HepG2 (cell line): ENCODE data around the gene HSPB6. TPM values are rescaled to one million over a fixed set of nuclear protein-coding genes. Genes with fewer than 3 reads are reported as not detected.

Experiments used
- ARHGAP35 ChIP-seq: sonication (generic); formaldehyde crosslinking; IDR thresholded peaks from 2 replicates; pipeline ENCODE4 v1.9.0; 2022; ENCODE audit warnings: mild to moderate bottlenecking, inconsistent platforms, moderate library complexity, missing genetic modification reagents, borderline replicate concordance
- DDIT3 ChIP-seq: sonication (generic); formaldehyde crosslinking; IDR thresholded peaks from 2 replicates; pipeline ENCODE4 v1.4.0; 2020; ENCODE audit warnings: mild to moderate bottlenecking, missing genetic modification reagents
- GATAD2A ChIP-seq: IDR thresholded peaks from 2 replicates; pipeline ENCODE4 v1.6.1; 2016
- GPN1 ChIP-seq: sonication (generic); formaldehyde crosslinking; IDR thresholded peaks from 2 replicates; pipeline ENCODE4 v1.5.1; 2020; ENCODE audit warnings: missing genetic modification reagents, borderline replicate concordance
- HOMEZ ChIP-seq: IDR thresholded peaks from 2 replicates; pipeline ENCODE4 v1.6.1; 2016; ENCODE audit warnings: low read depth
- MYNN ChIP-seq: sonication (generic); formaldehyde crosslinking; IDR thresholded peaks from 2 replicates; pipeline ENCODE4 v1.4.0; 2020; ENCODE audit warnings: mild to moderate bottlenecking, low read depth, missing genetic modification reagents
- MZF1 ChIP-seq: sonication (generic); formaldehyde crosslinking; IDR thresholded peaks from 2 replicates; pipeline ENCODE4 v1.8.1; 2023; ENCODE audit warnings: mild to moderate bottlenecking, missing genetic modification reagents, borderline replicate concordance
- PBX2 ChIP-seq: IDR thresholded peaks from 2 replicates; pipeline ENCODE4 v1.6.1; 2016; ENCODE audit warnings: control low read depth
- PITX1 ChIP-seq: sonication (generic); formaldehyde crosslinking; IDR thresholded peaks from 2 replicates; pipeline ENCODE4 v1.5.1; 2020; ENCODE audit warnings: mild to moderate bottlenecking, missing genetic modification reagents
- SOX5 ChIP-seq: IDR thresholded peaks from 2 replicates; pipeline ENCODE4 v1.6.1; 2016; ENCODE audit warnings: borderline replicate concordance
- SRSF9 ChIP-seq: fragments of 200-400 bp; formaldehyde crosslinking; IDR thresholded peaks from 2 replicates; pipeline ENCODE4 v1.6.1; 2018; ENCODE audit warnings: borderline replicate concordance, mild to moderate bottlenecking, low read depth, low read length; ENCODE audit not compliant: insufficient read depth, poor library complexity, severe bottlenecking
- SSRP1 ChIP-seq: IDR thresholded peaks from 2 replicates; pipeline ENCODE4 v1.6.1; 2016; ENCODE audit warnings: control low read depth
- ZBTB10 ChIP-seq: sonication (generic); formaldehyde crosslinking; IDR thresholded peaks from 2 replicates; pipeline ENCODE4 v1.4.0; 2020; ENCODE audit warnings: missing genetic modification reagents, borderline replicate concordance
- ZFYVE20 ChIP-seq: sonication (generic); formaldehyde crosslinking; IDR thresholded peaks from 2 replicates; pipeline ENCODE4 v1.8.0; 2023; ENCODE audit warnings: low read depth, mild to moderate bottlenecking, moderate library complexity, missing genetic modification reagents, borderline replicate concordance
- ZNF121 ChIP-seq: sonication (generic); formaldehyde crosslinking; IDR thresholded peaks from 2 replicates; pipeline ENCODE4 v1.5.0; 2020; ENCODE audit warnings: mild to moderate bottlenecking, missing genetic modification reagents
- ZNF180 ChIP-seq: sonication (generic); formaldehyde crosslinking; IDR thresholded peaks from 2 replicates; pipeline ENCODE4 v1.4.0; 2020; ENCODE audit warnings: low read depth, missing genetic modification reagents, borderline replicate concordance
- ZNF317 ChIP-seq: sonication (generic); formaldehyde crosslinking; IDR thresholded peaks from 2 replicates; pipeline ENCODE4 v1.5.0; 2020; ENCODE audit warnings: mild to moderate bottlenecking, missing genetic modification reagents
- ZNF431 ChIP-seq: sonication (generic); formaldehyde crosslinking; IDR thresholded peaks from 2 replicates; pipeline ENCODE4 v1.9.0; 2022; ENCODE audit warnings: missing genetic modification reagents, low read depth, mild to moderate bottlenecking, borderline replicate concordance
- ZNF616 ChIP-seq: sonication (generic); formaldehyde crosslinking; IDR thresholded peaks from 2 replicates; pipeline ENCODE4 v1.5.0; 2020; ENCODE audit warnings: low read depth, mild to moderate bottlenecking, missing genetic modification reagents
- ZNF652 ChIP-seq: IDR thresholded peaks from 2 replicates; pipeline ENCODE4 v1.6.1; 2016; ENCODE audit warnings: low read depth, borderline replicate concordance
- ZNF709 ChIP-seq: sonication (generic); formaldehyde crosslinking; IDR thresholded peaks from 2 replicates; pipeline ENCODE4 v1.5.0; 2020; ENCODE audit warnings: mild to moderate bottlenecking, missing genetic modification reagents
- polyA plus RNA-seq, 8 experiments: library from polyadenylated mRNA; depleted of rRNA in 3 of 8; stranded (reverse) in 7 of 8; unstranded in 1 of 8; fragments of >200 nt; fragmentation: Illumina TruSeq in 4 of 8; extraction: Trizol in 4 of 8; gene quantifications; 2 replicates each; pipeline versions ENCODE4 v1.2.1 to v1.2.3, GENCODE V29; 2011 to 2016; ENCODE audit warnings: low read depth in 4 of 8, missing spikeins in 1 of 8, mixed read lengths in 1 of 8; ENCODE audit not compliant: insufficient read depth in 1 of 8
- total RNA-seq, 5 experiments: library from RNA; depleted of rRNA; stranded (reverse); fragments of >200 nt; fragmentation: Illumina TruSeq; extraction: Trizol; gene quantifications; 2 replicates each; pipeline ENCODE4 v1.2.3, GENCODE V29; 2016; ENCODE audit warnings: low read depth in 1 of 5

Gene HSPB6
- total and polyA plus RNA-seq, 2 of the 13 experiments (the other 11 are each of a cell fraction or from before 2014, with no cell fraction given): 0.18 TPM; not detected in 1

GRCh38 chr19:35715981-35716800, 40.6 kb downstream of the HSPB6 start (continued):
- TF ChIP-seq ARHGAP35 (0 out of 2 replicates have a peak, but pooled peaks have one; percentile 18), ZFYVE20 (no peak), HOMEZ (no peak), DDIT3 (CRISPR knock-in tag) (no peak), PITX1 (CRISPR knock-in tag) (no peak; the same call in 1 of the 2 replicates), MZF1 (no peak), GATAD2A (CRISPR knock-in tag) (no peak), MYNN (CRISPR knock-in tag) (no peak; the same call in 1 of the 2 replicates), GPN1 (CRISPR knock-in tag) (peak; percentile 57; the same call in 1 of the 2 replicates), SOX5 (CRISPR knock-in tag) (no peak), ZNF121 (0 out of 2 replicates have a peak, but pooled peaks have one; percentile 8), ZNF616 (0 out of 2 replicates have a peak, but pooled peaks have one; percentile 52), ZNF652 (no peak), ZNF709 (CRISPR knock-in tag) (peak; percentile 88), ZNF431 (0 out of 2 replicates have a peak, but pooled peaks have one; percentile 49), ZNF180 (CRISPR knock-in tag) (no peak), ZBTB10 (CRISPR knock-in tag) (no peak), ZNF317 (CRISPR knock-in tag) (no peak), SRSF9 (no peak), SSRP1 (CRISPR knock-in tag) (no peak), PBX2 (no peak)
